MM.1S (cell line): ENCODE data around the gene SAP30.

ENCODE experiments used
- DNase-seq: peaks from one replicate; pipeline ENCODE4 v3.0.0-alpha.2; 2015
- H2AFZ ChIP-seq: fragments of 300-600 bp; sonication (generic); 2 replicates; pipeline ENCODE4 v1.6.0; 2016; ENCODE audit warnings: antibody characterized with exemption, low read length
- H3F3A ChIP-seq: fragments of 300-600 bp; sonication (generic); 2 replicates; pipeline ENCODE4 v1.6.1; 2016; ENCODE audit warnings: mild to moderate bottlenecking, antibody characterized with exemption, low read length, moderate library complexity, mixed read lengths; ENCODE audit not compliant: insufficient read depth
- H3K27ac ChIP-seq: fragments of 300-600 bp; sonication (generic); 2 replicates; pipeline ENCODE4 v1.5.1; 2016; ENCODE audit warnings: mild to moderate bottlenecking, low read length
- H3K27me3 ChIP-seq: fragments of 300-600 bp; sonication (generic); replicated peaks from 2 replicates; pipeline ENCODE4 v1.6.0; 2016; ENCODE audit warnings: low read length; ENCODE audit not compliant: insufficient read depth
- H3K36me3 ChIP-seq: fragments of 300-600 bp; sonication (generic); replicated peaks from 2 replicates; pipeline ENCODE4 v1.6.1; 2016; ENCODE audit warnings: mild to moderate bottlenecking, low read length, mixed read lengths; ENCODE audit not compliant: insufficient read depth
- H3K4me1 ChIP-seq: fragments of 300-600 bp; sonication (generic); 2 replicates; pipeline ENCODE4 v1.6.1; 2016; ENCODE audit warnings: low read length, mixed read lengths
- H3K4me2 ChIP-seq: fragments of 300-600 bp; sonication (generic); 2 replicates; pipeline ENCODE4 v1.6.0; 2016; ENCODE audit warnings: low read depth, low read length
- H3K4me3 ChIP-seq: fragments of 300-600 bp; sonication (generic); 2 replicates; pipeline ENCODE4 v1.5.1; 2016; ENCODE audit warnings: low read length, mixed read lengths
- H3K79me2 ChIP-seq: fragments of 300-600 bp; sonication (generic); 2 replicates; pipeline ENCODE4 v1.6.1; 2016; ENCODE audit warnings: mixed run types, low read length, mixed read lengths
- H3K9ac ChIP-seq: fragments of 300-600 bp; sonication (generic); 2 replicates; pipeline ENCODE4 v1.6.1; 2016; ENCODE audit warnings: low read length, mixed read lengths
- H3K9me2 ChIP-seq: fragments of 300-600 bp; sonication (generic); replicated peaks from 2 replicates; pipeline ENCODE4 v1.6.1; 2016; ENCODE audit warnings: mild to moderate bottlenecking, low read length, mixed read lengths; ENCODE audit not compliant: insufficient read depth
- H3K9me3 ChIP-seq: fragments of 300-600 bp; sonication (generic); replicated peaks from 2 replicates; pipeline ENCODE4 v1.6.1; 2016; ENCODE audit warnings: mild to moderate bottlenecking, low read length, mixed read lengths; ENCODE audit not compliant: insufficient read depth
- H4K20me1 ChIP-seq: fragments of 300-600 bp; sonication (generic); 2 replicates; pipeline ENCODE4 v1.6.1; 2016; ENCODE audit warnings: mild to moderate bottlenecking, low read length, moderate library complexity, mixed read lengths; ENCODE audit not compliant: insufficient read depth
- EZH2 ChIP-seq: fragments of 300-600 bp; sonication (generic); optimal IDR thresholded peaks from 2 replicates; pipeline ENCODE3; 2017; ENCODE audit warnings: low read depth, mild to moderate bottlenecking, antibody characterized with exemption, low read length, mixed read lengths
- EZH2phosphoT487 ChIP-seq: fragments of 300-600 bp; sonication (generic); IDR thresholded peaks from 2 replicates; pipeline ENCODE4 v1.6.1; 2018; ENCODE audit warnings: antibody characterized with exemption, low read length
- TF ChIP-seq, protein P1 (sequence below): fragments of 300-600 bp; sonication (generic); IDR thresholded peaks from 2 replicates; pipeline ENCODE4 v1.5.1; 2016; ENCODE audit warnings: antibody characterized with exemption, low read length, mixed read lengths

The SAP30 gene

GRCh38 chr4:173337463-173337862 lies 33.3 kb upstream of the SAP30 start:
- H3K9me3 ChIP-seq, result no peaks in the 10 kb centered on the region
- no peaks in the 10 kb centered on the region for H3K9me2 ChIP-seq
- no peak for TF ChIP-seq EZH2
- TF ChIP-seq, protein P1, sequence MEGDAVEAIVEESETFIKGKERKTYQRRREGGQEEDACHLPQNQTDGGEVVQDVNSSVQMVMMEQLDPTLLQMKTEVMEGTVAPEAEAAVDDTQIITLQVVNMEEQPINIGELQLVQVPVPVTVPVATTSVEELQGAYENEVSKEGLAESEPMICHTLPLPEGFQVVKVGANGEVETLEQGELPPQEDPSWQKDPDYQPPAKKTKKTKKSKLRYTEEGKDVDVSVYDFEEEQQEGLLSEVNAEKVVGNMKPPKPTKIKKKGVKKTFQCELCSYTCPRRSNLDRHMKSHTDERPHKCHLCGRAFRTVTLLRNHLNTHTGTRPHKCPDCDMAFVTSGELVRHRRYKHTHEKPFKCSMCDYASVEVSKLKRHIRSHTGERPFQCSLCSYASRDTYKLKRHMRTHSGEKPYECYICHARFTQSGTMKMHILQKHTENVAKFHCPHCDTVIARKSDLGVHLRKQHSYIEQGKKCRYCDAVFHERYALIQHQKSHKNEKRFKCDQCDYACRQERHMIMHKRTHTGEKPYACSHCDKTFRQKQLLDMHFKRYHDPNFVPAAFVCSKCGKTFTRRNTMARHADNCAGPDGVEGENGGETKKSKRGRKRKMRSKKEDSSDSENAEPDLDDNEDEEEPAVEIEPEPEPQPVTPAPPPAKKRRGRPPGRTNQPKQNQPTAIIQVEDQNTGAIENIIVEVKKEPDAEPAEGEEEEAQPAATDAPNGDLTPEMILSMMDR, result no peak
- TF ChIP-seq EZH2phosphoT487, result no peak
- H3K27ac ChIP-seq, result no peak overlapping the region
- H3K27me3 ChIP-seq, result no peaks in the 10 kb centered on the region
- H3K36me3 ChIP-seq, result peaks cover 7% of the 10 kb centered on the region; the same call in 1 of the 2 replicates
- H3K4me2 ChIP-seq, result no peak overlapping the region
- H3K4me3 ChIP-seq, result no peak overlapping the region
- no peak overlapping the region for H3K9ac ChIP-seq
- H3K4me1 ChIP-seq, result 0 out of 2 replicates have a peak, but pooled peaks cover 6% of the 10 kb centered on the region
- H3K79me2 ChIP-seq, result peaks cover 20% of the 10 kb centered on the region
- 0 out of 2 replicates have a peak, but pooled peaks cover under 1% of the 10 kb centered on the region for H4K20me1 ChIP-seq
- peaks cover 12% of the 10 kb centered on the region for H3F3A ChIP-seq
- H2AFZ ChIP-seq, result no peak overlapping the region
- DNase-seq, result no peak

DNA sequence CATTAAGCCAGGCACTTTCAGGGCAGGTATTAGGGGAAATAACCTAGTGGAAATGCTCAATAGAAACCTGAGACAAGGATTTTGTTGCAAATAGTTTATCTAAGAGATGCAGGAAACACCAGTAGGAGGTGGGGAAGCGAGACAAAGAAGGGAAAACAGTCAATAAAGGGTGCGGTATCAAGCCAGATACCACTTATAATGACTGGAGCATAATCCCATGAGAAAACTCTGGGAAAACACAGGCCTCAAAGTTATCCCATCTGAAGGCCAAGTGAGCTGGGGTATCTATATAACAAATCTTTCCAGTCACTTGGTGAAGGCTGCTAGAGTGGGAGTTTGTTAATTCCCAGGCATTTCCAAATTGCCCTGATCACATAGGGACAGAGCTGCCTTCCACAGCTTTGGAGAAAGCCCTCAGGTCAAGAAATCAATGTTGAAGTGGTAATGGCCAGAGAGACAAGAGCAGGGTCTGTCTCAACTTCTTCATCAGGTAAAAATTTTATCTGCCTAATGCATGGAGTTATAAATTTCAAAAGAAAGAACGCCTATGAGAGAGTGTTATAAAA lies 26.8 kb upstream of the SAP30 start:
- Histone ChIP-seq H3K4me2 (no peak overlapping the region), H3K27me3 (no peaks in the 10 kb centered on the region), H3K4me1 (no peaks in the 10 kb centered on the region), H3F3A (no peaks in the 10 kb centered on the region), H2AFZ (no peak overlapping the region), H3K9ac (no peak overlapping the region), H4K20me1 (no peaks in the 10 kb centered on the region), H3K4me3 (no peak overlapping the region), H3K79me2 (no peaks in the 10 kb centered on the region), H3K9me2 (no peaks in the 10 kb centered on the region), H3K9me3 (no peaks in the 10 kb centered on the region), H3K27ac (no peak overlapping the region), H3K36me3 (no peaks in the 10 kb centered on the region)
- no peak for DNase-seq
- TF ChIP-seq, protein P1, result no peak
- no peak for TF ChIP-seq EZH2
- TF ChIP-seq EZH2phosphoT487, result no peak

GRCh38 chr4:173345648-173346047 lies 25.1 kb upstream of the SAP30 start:
- Histone ChIP-seq H3F3A (no peaks in the 10 kb centered on the region), H3K4me3 (no peak overlapping the region), H3K36me3 (no peaks in the 10 kb centered on the region), H3K79me2 (no peaks in the 10 kb centered on the region), H3K4me1 (no peaks in the 10 kb centered on the region), H3K9ac (no peak overlapping the region), H3K9me2 (no peaks in the 10 kb centered on the region), H4K20me1 (no peaks in the 10 kb centered on the region), H3K9me3 (no peaks in the 10 kb centered on the region), H3K4me2 (no peak overlapping the region), H3K27me3 (no peaks in the 10 kb centered on the region), H2AFZ (no peak overlapping the region), H3K27ac (no peak overlapping the region)
- TF ChIP-seq EZH2phosphoT487, result no peak
- TF ChIP-seq, protein P1, result no peak
- no peak for TF ChIP-seq EZH2
- no peak for DNase-seq
